Right lobe of liver (tissue), 4 donors: ENCODE data around the gene RCAN3.

Experiments
- CTCF ChIP-seq, 4 donors: fragments of 200-600 bp in 3 of 4; fragments of 450-650 bp in 1 of 4; IDR thresholded peaks; one replicate each; pipeline versions ENCODE4 v1.5.1 to v1.8.0; 2016 to 2022; ENCODE audit warnings: antibody characterized with exemption in 4 of 4, mild to moderate bottlenecking in 2 of 4
- POLR2A ChIP-seq: fragments of 450-650 bp; IDR thresholded peaks from one replicate; pipeline ENCODE4 v1.6.1; 2017; ENCODE audit warnings: antibody characterized with exemption, mild to moderate bottlenecking
- donor health status: DM: no; HTN: no; CAD: no.
- donor health status: DM: no; HTN: no; CAD: no.
- donor health status: DM: no; HTN: yes; CAD: no.

GRCh38 chr1:24463776-24464735, 38.6 kb upstream of the RCAN3 start:
- no peak for TF ChIP-seq CTCF (IDR thresholded peaks at IDR 0.05)
- no peak for TF ChIP-seq POLR2A
